Fibroblast of skin of left biceps (primary cell): ENCODE results near the gene CTNNA3.

Source experiments
- DNase-seq, 2 experiments: peaks; one replicate each; pipeline ENCODE4 v3.0.0-alpha.2; 2013; ENCODE audit warnings: low read depth in 2 of 2

Gene CTNNA3

GRCh38 chr10:67115972-67116371, 580.0 kb downstream of the CTNNA3 start:
- peak; percentile 25 to 39 for DNase-seq

GRCh38 chr10:67114945-67115344, 581.0 kb downstream of the CTNNA3 start:
- DNase-seq = no peak

GRCh38 chr10:67112765-67113164, 583.2 kb downstream of the CTNNA3 start:
- DNase-seq = no peak

- no peak for DNase-seq
Measured at GRCh38 chr10:67110286-67110685, 585.7 kb downstream of the CTNNA3 start.

- DNase-seq = no peak
Measured at GRCh38 chr10:67107670-67108069, 588.3 kb downstream of the CTNNA3 start.

GRCh38 chr10:67100951-67101350, 595.0 kb downstream of the CTNNA3 start:
- no peak for DNase-seq

GRCh38 chr10:67098461-67098860, 597.5 kb downstream of the CTNNA3 start:
- DNase-seq = no peak

- no peak for DNase-seq
Measured at GRCh38 chr10:67095531-67095930, 600.5 kb downstream of the CTNNA3 start.

GRCh38 chr10:67088036-67088435, 608.0 kb downstream of the CTNNA3 start:
- no peak for DNase-seq

- no peak for DNase-seq
Measured at GRCh38 chr10:67087135-67087425, 608.9 kb downstream of the CTNNA3 start.

GRCh38 chr10:67086327-67087134, 609.5 kb downstream of the CTNNA3 start:
- no peak for DNase-seq

GRCh38 chr10:67079126-67079525, 616.9 kb downstream of the CTNNA3 start:
- DNase-seq = no peak

- DNase-seq = peak in 1 of 2 experiments; percentile 4
Measured at GRCh38 chr10:67077376-67077775, 618.6 kb downstream of the CTNNA3 start.

- DNase-seq = no peak
Measured at GRCh38 chr10:67076144-67076543, 619.9 kb downstream of the CTNNA3 start.

- no peak for DNase-seq
Measured at GRCh38 chr10:67075491-67075971, 620.5 kb downstream of the CTNNA3 start.

GRCh38 chr10:67072654-67073053, 623.3 kb downstream of the CTNNA3 start:
- no peak for DNase-seq

- DNase-seq = no peak
Measured at GRCh38 chr10:67050415-67050814, 645.6 kb downstream of the CTNNA3 start.

- no peak for DNase-seq
Measured at GRCh38 chr10:67049988-67050387, 646.0 kb downstream of the CTNNA3 start.

- DNase-seq = no peak
Measured at GRCh38 chr10:67046507-67046906, 649.5 kb downstream of the CTNNA3 start.

GRCh38 chr10:67045404-67045803, 650.6 kb downstream of the CTNNA3 start:
- no peak for DNase-seq

- no peak for DNase-seq
Measured at GRCh38 chr10:67043041-67043440, 653.0 kb downstream of the CTNNA3 start.

- no peak for DNase-seq
Measured at GRCh38 chr10:67036808-67037207, 659.2 kb downstream of the CTNNA3 start.

- DNase-seq = no peak
Measured at GRCh38 chr10:67033878-67034277, 662.1 kb downstream of the CTNNA3 start.

- no peak for DNase-seq
Measured at GRCh38 chr10:67022099-67022498, 673.9 kb downstream of the CTNNA3 start.
